ENCODE data around the gene SMAD3.

Gene SMAD3

GRCh38 chr15:67199881-67200763 is 134.7 kb downstream of the SMAD3 start:
- no peak overlapping the region for H3K27ac ChIP-seq (ENCODE audit: low read depth, low read length)
- peaks cover 32% of the 10 kb centered on the region; the same call in 1 of the 2 replicates for H3K36me3 ChIP-seq (ENCODE audit: control insufficient read depth, insufficient read depth, low read length)

GRCh38 chr15:67201136-67201535 is 135.7 kb downstream of the SMAD3 start:
- Histone ChIP-seq H3K9me3 (ENCODE audit: control insufficient read depth, insufficient read depth, low read length) (no peaks in the 10 kb centered on the region), H3K36me3 (ENCODE audit: control insufficient read depth, insufficient read depth, low read length) (peaks cover 38% of the 10 kb centered on the region; the same call in 1 of the 2 replicates), H3K9ac (ENCODE audit: low read depth, low read length) (no peak overlapping the region), H3K4me3 (ENCODE audit: low read depth, low read length) (no peak overlapping the region), H3K4me1 (ENCODE audit: control insufficient read depth, insufficient read depth, low read length) (peaks cover 15% of the 10 kb centered on the region), H3K27ac (ENCODE audit: low read depth, low read length) (no peak overlapping the region), H3K27me3 (ENCODE audit: control insufficient read depth, insufficient read depth, low read length) (no peaks in the 10 kb centered on the region)

More at GRCh38 chr15:67199881-67200763, 134.7 kb downstream of the SMAD3 start:
- Histone ChIP-seq H3K4me1 (ENCODE audit: control insufficient read depth, insufficient read depth, low read length) (peaks cover 15% of the 10 kb centered on the region), H3K4me3 (ENCODE audit: low read depth, low read length) (no peak overlapping the region), H3K9me3 (ENCODE audit: control insufficient read depth, insufficient read depth, low read length) (no peaks in the 10 kb centered on the region), H3K9ac (ENCODE audit: low read depth, low read length) (no peak overlapping the region), H3K27me3 (ENCODE audit: control insufficient read depth, insufficient read depth, low read length) (no peaks in the 10 kb centered on the region)

GRCh38 chr15:67202091-67202490 is 136.7 kb downstream of the SMAD3 start:
- no peak overlapping the region for H3K9ac ChIP-seq (ENCODE audit: low read depth, low read length)

GRCh38 chr15:67202991-67203390 is 137.6 kb downstream of the SMAD3 start:
- Histone ChIP-seq H3K36me3 (ENCODE audit: control insufficient read depth, insufficient read depth, low read length) (peaks cover 43% of the 10 kb centered on the region; the same call in 1 of the 2 replicates), H3K27ac (ENCODE audit: low read depth, low read length) (no peak overlapping the region), H3K9me3 (ENCODE audit: control insufficient read depth, insufficient read depth, low read length) (no peaks in the 10 kb centered on the region)

More at GRCh38 chr15:67202091-67202490, 136.7 kb downstream of the SMAD3 start:
- Histone ChIP-seq H3K27ac (ENCODE audit: low read depth, low read length) (no peak overlapping the region), H3K9me3 (ENCODE audit: control insufficient read depth, insufficient read depth, low read length) (no peaks in the 10 kb centered on the region), H3K4me1 (ENCODE audit: control insufficient read depth, insufficient read depth, low read length) (peaks cover 15% of the 10 kb centered on the region), H3K27me3 (ENCODE audit: control insufficient read depth, insufficient read depth, low read length) (no peaks in the 10 kb centered on the region), H3K36me3 (ENCODE audit: control insufficient read depth, insufficient read depth, low read length) (peaks cover 40% of the 10 kb centered on the region; the same call in 1 of the 2 replicates), H3K4me3 (ENCODE audit: low read depth, low read length) (no peak overlapping the region)

GRCh38 chr15:67207555-67208207 is 142.3 kb downstream of the SMAD3 start:
- Histone ChIP-seq H3K27ac (ENCODE audit: low read depth, low read length) (no peak overlapping the region), H3K27me3 (ENCODE audit: control insufficient read depth, insufficient read depth, low read length) (no peaks in the 10 kb centered on the region), H3K36me3 (ENCODE audit: control insufficient read depth, insufficient read depth, low read length) (peaks cover 40% of the 10 kb centered on the region; the same call in 1 of the 2 replicates), H3K9me3 (ENCODE audit: control insufficient read depth, insufficient read depth, low read length) (no peaks in the 10 kb centered on the region), H3K4me1 (ENCODE audit: control insufficient read depth, insufficient read depth, low read length) (no peaks in the 10 kb centered on the region), H3K9ac (ENCODE audit: low read depth, low read length) (no peak overlapping the region), H3K4me3 (ENCODE audit: low read depth, low read length) (no peak overlapping the region)

More at GRCh38 chr15:67202991-67203390, 137.6 kb downstream of the SMAD3 start:
- Histone ChIP-seq H3K4me1 (ENCODE audit: control insufficient read depth, insufficient read depth, low read length) (peaks cover 15% of the 10 kb centered on the region), H3K9ac (ENCODE audit: low read depth, low read length) (no peak overlapping the region), H3K27me3 (ENCODE audit: control insufficient read depth, insufficient read depth, low read length) (no peaks in the 10 kb centered on the region), H3K4me3 (ENCODE audit: low read depth, low read length) (no peak overlapping the region)

GRCh38 chr15:67208396-67208795 is 143.0 kb downstream of the SMAD3 start:
- Histone ChIP-seq H3K9ac (ENCODE audit: low read depth, low read length) (no peak overlapping the region), H3K9me3 (ENCODE audit: control insufficient read depth, insufficient read depth, low read length) (no peaks in the 10 kb centered on the region), H3K4me1 (ENCODE audit: control insufficient read depth, insufficient read depth, low read length) (no peaks in the 10 kb centered on the region), H3K36me3 (ENCODE audit: control insufficient read depth, insufficient read depth, low read length) (peaks cover 33% of the 10 kb centered on the region; the same call in 1 of the 2 replicates), H3K27me3 (ENCODE audit: control insufficient read depth, insufficient read depth, low read length) (no peaks in the 10 kb centered on the region), H3K4me3 (ENCODE audit: low read depth, low read length) (no peak overlapping the region), H3K27ac (ENCODE audit: low read depth, low read length) (no peak overlapping the region)

GRCh38 chr15:67210555-67211168 is 145.3 kb downstream of the SMAD3 start:
- Histone ChIP-seq H3K4me3 (ENCODE audit: low read depth, low read length) (no peak overlapping the region), H3K4me1 (ENCODE audit: control insufficient read depth, insufficient read depth, low read length) (no peaks in the 10 kb centered on the region), H3K27me3 (ENCODE audit: control insufficient read depth, insufficient read depth, low read length) (no peaks in the 10 kb centered on the region), H3K27ac (ENCODE audit: low read depth, low read length) (no peak overlapping the region), H3K36me3 (ENCODE audit: control insufficient read depth, insufficient read depth, low read length) (peaks cover 19% of the 10 kb centered on the region; the same call in 1 of the 2 replicates), H3K9me3 (ENCODE audit: control insufficient read depth, insufficient read depth, low read length) (no peaks in the 10 kb centered on the region), H3K9ac (ENCODE audit: low read depth, low read length) (no peak overlapping the region)

- H3K27ac ChIP-seq (ENCODE audit: low read depth, low read length), result no peak overlapping the region
- no peak overlapping the region for H3K9ac ChIP-seq (ENCODE audit: low read depth, low read length)
Observed at GRCh38 chr15:67212684-67213367, 147.4 kb downstream of the SMAD3 start.

GRCh38 chr15:67215102-67215501 is 149.7 kb downstream of the SMAD3 start:
- H3K36me3 ChIP-seq (ENCODE audit: control insufficient read depth, insufficient read depth, low read length), result no peaks in the 10 kb centered on the region

More at GRCh38 chr15:67212684-67213367, 147.4 kb downstream of the SMAD3 start:
- Histone ChIP-seq H3K4me3 (ENCODE audit: low read depth, low read length) (no peak overlapping the region), H3K36me3 (ENCODE audit: control insufficient read depth, insufficient read depth, low read length) (peaks cover 14% of the 10 kb centered on the region; the same call in 1 of the 2 replicates), H3K27me3 (ENCODE audit: control insufficient read depth, insufficient read depth, low read length) (no peaks in the 10 kb centered on the region), H3K9me3 (ENCODE audit: control insufficient read depth, insufficient read depth, low read length) (no peaks in the 10 kb centered on the region), H3K4me1 (ENCODE audit: control insufficient read depth, insufficient read depth, low read length) (no peaks in the 10 kb centered on the region)

GRCh38 chr15:67216859-67217258 is 151.5 kb downstream of the SMAD3 start:
- no peaks in the 10 kb centered on the region for H3K9me3 ChIP-seq (ENCODE audit: control insufficient read depth, insufficient read depth, low read length)
- no peaks in the 10 kb centered on the region for H3K4me1 ChIP-seq (ENCODE audit: control insufficient read depth, insufficient read depth, low read length)
- no peak overlapping the region for H3K4me3 ChIP-seq (ENCODE audit: low read depth, low read length)
- peaks cover 3% of the 10 kb centered on the region; the same call in 1 of the 2 replicates for H3K36me3 ChIP-seq (ENCODE audit: control insufficient read depth, insufficient read depth, low read length)
- H3K9ac ChIP-seq (ENCODE audit: low read depth, low read length), result no peak overlapping the region
- no peaks in the 10 kb centered on the region for H3K27me3 ChIP-seq (ENCODE audit: control insufficient read depth, insufficient read depth, low read length)
- H3K27ac ChIP-seq (ENCODE audit: low read depth, low read length), result no peak overlapping the region

More at GRCh38 chr15:67215102-67215501, 149.7 kb downstream of the SMAD3 start:
- no peak overlapping the region for H3K9ac ChIP-seq (ENCODE audit: low read depth, low read length)
- no peak overlapping the region for H3K4me3 ChIP-seq (ENCODE audit: low read depth, low read length)
- no peaks in the 10 kb centered on the region for H3K27me3 ChIP-seq (ENCODE audit: control insufficient read depth, insufficient read depth, low read length)
- H3K4me1 ChIP-seq (ENCODE audit: control insufficient read depth, insufficient read depth, low read length), result no peaks in the 10 kb centered on the region
- H3K9me3 ChIP-seq (ENCODE audit: control insufficient read depth, insufficient read depth, low read length), result no peaks in the 10 kb centered on the region
- H3K27ac ChIP-seq (ENCODE audit: low read depth, low read length), result no peak overlapping the region

Measured in HUES48 (cell line).